ENCODE data around the gene KBTBD4. TPM values are rescaled to one million over a fixed set of nuclear protein-coding genes. Genes with fewer than 3 reads are reported as not detected.

The KBTBD4 gene
- total and polyA plus RNA-seq, 11 donors, result 5.0 to 23.7 (median 15.0) TPM

DNA sequence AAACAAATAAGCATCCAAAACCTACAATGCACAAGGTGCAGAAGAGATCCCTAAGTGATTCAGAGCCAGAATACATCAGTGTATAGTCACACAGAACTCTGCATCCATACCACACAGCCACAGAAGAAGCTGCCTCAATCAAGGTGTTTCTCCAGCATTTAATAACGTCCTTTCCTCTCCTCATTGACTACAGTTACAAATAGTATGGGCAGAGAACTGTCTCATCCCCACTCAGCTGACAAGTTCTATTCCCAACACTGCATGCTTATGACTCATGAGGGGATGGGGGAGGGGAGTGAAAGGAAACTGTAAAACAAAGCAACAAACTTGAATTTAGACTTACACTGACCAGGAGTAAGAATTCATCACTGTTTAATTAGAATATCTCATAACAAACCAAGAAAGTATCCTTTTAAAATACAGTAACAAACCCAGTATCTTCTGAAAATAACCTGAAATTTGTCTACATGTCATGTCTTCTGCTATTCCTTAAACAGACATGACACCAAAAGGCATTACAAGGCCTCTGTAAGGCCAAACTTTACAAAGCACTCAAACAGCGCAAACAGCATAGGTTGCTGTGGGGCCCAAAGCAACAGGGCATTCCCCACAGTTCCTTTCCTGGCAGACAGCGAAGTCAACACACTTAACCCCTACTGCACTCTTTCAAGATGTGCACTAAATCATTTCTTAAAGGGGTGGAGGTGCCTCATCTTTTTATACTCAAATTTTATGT lies 55.1 kb downstream of the KBTBD4 start:
- Histone ChIP-seq H3K27me3 (no peaks in the 10 kb centered on the region), H3K9me3 (no peaks in the 10 kb centered on the region), H3K27ac (peak overlapping the region; percentile 38 to 91 (median 72)), H3K4me3 (peak overlapping the region in 9 of 12 donors; percentile 4 to 48 (median 39)), H3K4me1 (peaks cover 5 to 87% (median 59%) of the 10 kb centered on the region in 12 donors), H3K36me3 (peaks cover 0 to 7% (median 0%) of the 10 kb centered on the region in 9 donors)
- ATAC-seq, result peak; percentile 81 to 89 (median 85)
- intact Hi-C loops (cut with DNase I), result loop anchor here in 1 of 10 donors (1.0 kb wide), 1 partner anchor 16 kb away; no protein-coding TSS in a partner anchor
- DNase-seq, result peak in 2 of 5 donors; percentile 43 to 59
- no peak for TF ChIP-seq POLR2A (IDR thresholded peaks at IDR 0.05)
- TF ChIP-seq, protein P1, sequence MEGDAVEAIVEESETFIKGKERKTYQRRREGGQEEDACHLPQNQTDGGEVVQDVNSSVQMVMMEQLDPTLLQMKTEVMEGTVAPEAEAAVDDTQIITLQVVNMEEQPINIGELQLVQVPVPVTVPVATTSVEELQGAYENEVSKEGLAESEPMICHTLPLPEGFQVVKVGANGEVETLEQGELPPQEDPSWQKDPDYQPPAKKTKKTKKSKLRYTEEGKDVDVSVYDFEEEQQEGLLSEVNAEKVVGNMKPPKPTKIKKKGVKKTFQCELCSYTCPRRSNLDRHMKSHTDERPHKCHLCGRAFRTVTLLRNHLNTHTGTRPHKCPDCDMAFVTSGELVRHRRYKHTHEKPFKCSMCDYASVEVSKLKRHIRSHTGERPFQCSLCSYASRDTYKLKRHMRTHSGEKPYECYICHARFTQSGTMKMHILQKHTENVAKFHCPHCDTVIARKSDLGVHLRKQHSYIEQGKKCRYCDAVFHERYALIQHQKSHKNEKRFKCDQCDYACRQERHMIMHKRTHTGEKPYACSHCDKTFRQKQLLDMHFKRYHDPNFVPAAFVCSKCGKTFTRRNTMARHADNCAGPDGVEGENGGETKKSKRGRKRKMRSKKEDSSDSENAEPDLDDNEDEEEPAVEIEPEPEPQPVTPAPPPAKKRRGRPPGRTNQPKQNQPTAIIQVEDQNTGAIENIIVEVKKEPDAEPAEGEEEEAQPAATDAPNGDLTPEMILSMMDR (IDR thresholded peaks at IDR 0.05), result no peak
- 1 to 6% (median 4%) methylated on average over 3 of the region's 3 CpGs for WGBS, 4 donors

Other genes starting within 250 kb of the KBTBD4 start
- gene MYBPC3, start 226.3 kb downstream of the KBTBD4 start, total RNA-seq, result 1,000 to 10,000 TPM; 1,340 to 3,074 (median 2,074) TPM
- gene MYBPC3, start 226.3 kb downstream of the KBTBD4 start, polyA plus RNA-seq, result 1,000 to 10,000 TPM in 1 of 2 donors, 100 to 1,000 TPM in 1; 425 to 1,204 TPM
- gene SPI1, start 200.4 kb downstream of the KBTBD4 start, total RNA-seq, result 10 to 100 TPM in 4 of 9 donors, 1 to 10 TPM in 5; 2.8 to 78.9 (median 8.5) TPM
- 1 to 10 TPM; 4.3 to 7.7 TPM for gene SPI1, start 200.4 kb downstream of the KBTBD4 start, polyA plus RNA-seq
- gene SLC39A13, start 170.4 kb downstream of the KBTBD4 start, total RNA-seq, result 10 to 100 TPM; 33.5 to 82.8 (median 45.3) TPM
- 10 to 100 TPM; 56.5 to 97.3 TPM for gene SLC39A13, start 170.4 kb downstream of the KBTBD4 start, polyA plus RNA-seq
- 100 to 1,000 TPM; 121 to 215 (median 151) TPM for gene PSMC3, start 152.5 kb downstream of the KBTBD4 start, total RNA-seq
- gene PSMC3, start 152.5 kb downstream of the KBTBD4 start, polyA plus RNA-seq, result 100 to 1,000 TPM; 195 to 258 TPM
- gene RAPSN, start 129.8 kb downstream of the KBTBD4 start, total RNA-seq, result 1 to 10 TPM; 1.4 to 6.5 (median 3.6) TPM
- gene RAPSN, start 129.8 kb downstream of the KBTBD4 start, polyA plus RNA-seq, result 1 to 10 TPM in 1 of 2 donors, under 1 TPM in 1; 0.43 to 2.2 TPM
- gene CELF1, start 25.8 kb downstream of the KBTBD4 start, total RNA-seq, result 100 to 1,000 TPM in 2 of 9 donors, 10 to 100 TPM in 7; 63.3 to 111 (median 88.6) TPM
- 10 to 100 TPM; 27.3 to 65.2 TPM for gene CELF1, start 25.8 kb downstream of the KBTBD4 start, polyA plus RNA-seq
- gene PTPMT1, start 13.4 kb downstream of the KBTBD4 start, total RNA-seq, result 10 to 100 TPM; 17.4 to 77.4 (median 22.7) TPM
- gene PTPMT1, start 13.4 kb downstream of the KBTBD4 start, polyA plus RNA-seq, result 10 to 100 TPM; 37.2 to 50.8 TPM
- 100 to 1,000 TPM; 134 to 310 (median 236) TPM for gene NDUFS3, start 104 bp upstream of the KBTBD4 start, total RNA-seq
- gene NDUFS3, start 104 bp upstream of the KBTBD4 start, polyA plus RNA-seq, result 100 to 1,000 TPM; 222 to 478 TPM
- 1 to 10 TPM in 1 of 9 donors, under 1 TPM in 5, not detected in 3; 0.21 to 1.3 (median 0.39) TPM for gene FAM180B, start 7.7 kb upstream of the KBTBD4 start, total RNA-seq
- under 1 TPM in 1 of 2 donors, not detected in 1; 0.15 TPM for gene FAM180B, start 7.7 kb upstream of the KBTBD4 start, polyA plus RNA-seq
- gene C1QTNF4, start 15.4 kb upstream of the KBTBD4 start, total RNA-seq, result 1 to 10 TPM in 2 of 9 donors, under 1 TPM in 6, not detected in 1; 0.23 to 1.5 (median 0.67) TPM
- under 1 TPM; 0.64 to 0.91 TPM for gene C1QTNF4, start 15.4 kb upstream of the KBTBD4 start, polyA plus RNA-seq
- gene MTCH2, start 63.6 kb upstream of the KBTBD4 start, total RNA-seq, result 100 to 1,000 TPM in 5 of 9 donors, 10 to 100 TPM in 4; 38.2 to 135 (median 102) TPM
- gene MTCH2, start 63.6 kb upstream of the KBTBD4 start, polyA plus RNA-seq, result 10 to 100 TPM; 41.2 to 95.9 TPM
- gene AGBL2, start 136.4 kb upstream of the KBTBD4 start, total RNA-seq, result 1 to 10 TPM in 1 of 9 donors, under 1 TPM in 2, not detected in 6; 0.37 to 1.4 (median 0.40) TPM
- under 1 TPM; 0.03 to 0.19 TPM for gene AGBL2, start 136.4 kb upstream of the KBTBD4 start, polyA plus RNA-seq
- 10 to 100 TPM; 24.4 to 56.9 (median 42.5) TPM for gene FNBP4, start 188.4 kb upstream of the KBTBD4 start, total RNA-seq
- 10 to 100 TPM; 20.1 to 41.6 TPM for gene FNBP4, start 188.4 kb upstream of the KBTBD4 start, polyA plus RNA-seq

All from heart left ventricle (tissue), 16 donors.